Amniotic stem cell (primary cell): ENCODE data around the gene HOPX.
"Not testable (repeated sequence)": the region's sequence is repeated elsewhere in the genome, so short reads cannot be mapped to it uniquely, and the experiment has no call there.

Experiments used
- DNase-seq: peaks from one replicate; lab custom pipeline; 2025; lab: John Stamatoyannopoulos, UW

The HOPX gene, protein sequence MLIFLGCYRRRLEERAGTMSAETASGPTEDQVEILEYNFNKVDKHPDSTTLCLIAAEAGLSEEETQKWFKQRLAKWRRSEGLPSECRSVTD

GRCh38 chr4:56681158-56681852 is at the start of gene HOPX:
HOPX (minus strand) TSS chr4:56681296; CDS start chr4:56657816, 23,480 bp downstream.
- no peak for DNase-seq

DNA sequence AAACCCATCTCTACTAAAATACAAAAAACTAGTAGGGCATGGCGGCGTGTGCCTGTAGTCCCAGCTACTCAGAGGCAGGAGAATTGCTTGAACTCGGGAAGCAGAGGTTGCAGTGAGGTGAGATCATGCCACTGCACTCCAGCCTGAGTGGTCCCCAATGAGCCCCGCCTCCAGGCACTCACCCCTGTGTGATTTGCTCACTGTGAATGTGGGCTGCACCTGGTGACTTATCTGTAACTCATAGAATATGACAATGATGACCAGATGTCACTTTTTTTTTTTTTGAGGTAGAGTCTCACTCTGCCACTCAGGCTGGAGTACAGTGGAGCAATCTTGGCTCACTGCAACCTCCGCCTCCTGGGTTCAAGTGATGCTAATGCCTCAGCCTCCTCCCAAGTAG is 49.0 kb upstream of the HOPX start:
- no peak for DNase-seq

DNA sequence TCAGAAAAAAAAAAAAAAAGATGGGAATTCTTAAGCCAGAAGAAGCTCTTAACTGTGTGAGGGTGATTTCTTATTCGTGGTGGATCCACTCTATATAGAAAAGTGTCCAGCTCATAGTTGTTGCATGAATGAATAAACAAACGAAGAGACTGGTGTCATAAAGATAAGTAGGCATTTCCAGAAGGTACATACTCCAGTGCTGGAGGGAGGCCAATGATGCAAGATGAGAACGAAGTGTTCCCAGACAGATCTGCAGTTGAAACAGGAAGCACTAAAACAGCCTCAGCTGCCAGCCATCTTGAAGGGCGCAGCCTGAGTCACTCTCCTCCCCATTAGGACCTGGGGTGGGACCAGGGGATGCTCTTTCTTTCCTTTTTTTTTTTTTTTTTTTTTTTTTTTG is 47.4 kb upstream of the HOPX start:
- DNase-seq = no peak

GRCh38 chr4:56727150-56727549 is 46.1 kb upstream of the HOPX start:
- no peak for DNase-seq

- not testable (repeated sequence) for DNase-seq
These were observed 45.5 kb upstream of the HOPX start for GRCh38 chr4:56726593-56726992.

- DNase-seq = no peak
These were observed 42.6 kb upstream of the HOPX start for GRCh38 chr4:56723659-56724230.

- no peak for DNase-seq
These were observed 42.1 kb upstream of the HOPX start for GRCh38 chr4:56723201-56723605.

- no peak for DNase-seq
These were observed 27.1 kb upstream of the HOPX start for GRCh38 chr4:56708146-56708545.

DNA sequence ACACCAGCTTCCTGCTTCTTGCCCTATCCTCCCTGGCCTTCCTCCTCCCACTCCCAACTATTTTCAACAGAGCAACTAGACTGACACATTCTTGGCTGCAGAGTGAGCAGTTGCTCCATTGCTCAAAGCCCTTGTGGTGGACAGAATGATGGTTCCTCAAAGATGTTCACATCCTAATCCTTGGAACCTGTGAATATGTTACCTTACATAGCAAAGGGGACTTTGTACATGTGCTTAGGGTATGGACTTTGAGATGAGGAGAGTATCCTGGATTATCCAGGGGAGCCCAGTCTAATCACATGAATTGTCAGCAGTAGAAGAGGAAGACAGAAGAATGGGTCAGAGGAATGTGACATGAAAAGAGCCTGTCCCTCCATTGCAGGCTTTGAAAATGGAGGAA is 24.9 kb upstream of the HOPX start:
- DNase-seq = no peak

DNA sequence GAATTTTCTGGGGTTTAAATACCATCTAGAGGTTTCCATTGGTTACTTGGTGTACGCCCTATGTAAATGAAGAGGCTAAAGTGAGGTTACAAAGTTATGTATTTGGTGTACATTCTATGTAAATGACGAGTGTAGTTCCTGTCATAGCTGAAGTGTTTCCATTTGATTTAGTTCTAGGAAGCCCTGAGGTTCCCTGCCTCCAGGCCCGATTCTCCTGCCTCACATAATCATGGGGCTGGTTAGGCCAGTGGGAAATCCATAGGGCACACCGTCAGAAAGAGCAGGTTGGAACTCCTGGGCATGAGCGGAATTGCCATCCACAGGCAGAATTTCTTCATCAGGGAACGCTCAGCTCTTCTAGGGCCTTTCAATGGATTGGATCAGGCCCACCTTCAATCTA is 24.2 kb upstream of the HOPX start:
- no peak for DNase-seq

DNA sequence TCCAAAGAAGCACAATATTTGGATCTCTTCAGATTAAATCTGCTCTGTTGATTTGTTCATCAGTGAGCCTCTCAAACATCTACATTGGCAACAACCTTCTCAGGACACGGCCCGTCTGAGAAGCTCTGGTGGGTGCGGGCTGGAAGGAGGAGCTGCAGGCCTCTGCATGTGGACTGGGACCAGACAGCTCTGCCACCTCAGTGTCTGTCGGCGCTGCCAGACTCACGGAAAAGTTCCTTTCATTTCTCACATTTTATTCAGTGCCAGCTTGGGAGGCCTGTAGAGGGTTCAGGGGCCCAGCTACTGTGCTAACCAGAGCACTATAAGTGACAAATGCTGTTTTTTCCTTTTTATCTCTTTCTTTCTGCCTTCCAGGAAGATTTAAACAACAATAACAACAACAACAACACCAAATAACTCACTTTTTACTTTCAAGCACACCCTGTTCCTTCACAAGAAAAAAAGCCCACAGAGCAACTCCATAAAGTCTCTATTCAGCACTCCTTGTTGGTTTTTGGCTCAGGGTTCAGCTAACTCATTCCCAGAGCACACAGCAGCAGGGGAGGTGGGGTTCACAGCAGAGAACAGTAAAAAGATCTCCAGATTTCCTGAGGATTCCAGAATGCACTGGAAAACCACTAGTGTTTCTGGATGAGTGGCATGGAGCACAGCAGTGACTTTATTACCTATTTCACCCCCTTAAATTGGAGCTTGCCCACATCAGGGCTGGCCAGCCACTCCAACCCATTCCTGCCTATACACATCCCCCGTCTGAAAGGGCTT is 23.2 kb upstream of the HOPX start:
- DNase-seq = no peak

DNA sequence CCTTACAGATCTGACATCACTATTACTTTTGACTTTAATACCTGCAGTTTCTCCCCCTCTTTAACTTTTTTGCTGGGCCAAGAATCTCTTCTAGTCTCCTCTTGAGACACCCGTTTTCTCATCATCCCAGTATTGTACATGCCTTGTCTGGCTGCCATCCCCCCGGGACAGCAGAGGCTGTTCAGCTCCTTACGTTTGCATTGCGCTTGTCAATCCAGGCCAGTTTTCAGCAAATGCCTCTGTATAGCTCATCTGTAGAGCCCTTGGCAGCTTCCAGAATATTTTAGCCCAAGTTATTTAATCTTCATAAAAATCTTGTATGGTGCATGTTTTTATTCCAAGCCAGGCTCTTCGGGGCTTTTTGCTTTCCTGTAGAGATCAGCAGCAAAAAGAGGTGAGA is 22.3 kb upstream of the HOPX start:
- no peak for DNase-seq

DNA sequence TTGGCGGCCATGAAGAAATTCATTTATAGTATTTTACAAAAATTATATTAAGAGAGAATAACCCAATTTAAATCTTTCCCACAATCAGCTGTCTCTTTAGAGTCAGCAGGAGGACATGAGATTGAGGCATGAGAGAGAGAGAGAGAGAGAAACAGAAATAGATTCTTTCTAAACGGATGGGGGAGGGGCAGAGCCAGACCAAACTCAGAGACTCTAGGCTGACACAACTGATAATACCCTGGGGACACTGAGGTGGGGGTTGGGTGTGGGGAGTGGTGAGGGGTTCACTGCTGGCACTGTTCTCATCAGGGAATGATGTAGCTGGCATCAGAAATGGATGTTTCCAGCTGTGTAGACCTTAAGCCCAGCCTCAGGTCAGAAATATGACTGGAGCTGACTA is 20.5 kb upstream of the HOPX start:
- DNase-seq = no peak

GRCh38 chr4:56701161-56701480 is 20.0 kb upstream of the HOPX start:
- DNase-seq = no peak

GRCh38 chr4:56699537-56700105 is 18.5 kb upstream of the HOPX start:
- no peak for DNase-seq

- DNase-seq = no peak
These were observed 17.2 kb upstream of the HOPX start for GRCh38 chr4:56698329-56698728.

- DNase-seq = no peak
These were observed 15.0 kb upstream of the HOPX start for GRCh38 chr4:56696056-56696455.

GRCh38 chr4:56693476-56693875 is 12.4 kb upstream of the HOPX start:
- not testable (repeated sequence) for DNase-seq

DNA sequence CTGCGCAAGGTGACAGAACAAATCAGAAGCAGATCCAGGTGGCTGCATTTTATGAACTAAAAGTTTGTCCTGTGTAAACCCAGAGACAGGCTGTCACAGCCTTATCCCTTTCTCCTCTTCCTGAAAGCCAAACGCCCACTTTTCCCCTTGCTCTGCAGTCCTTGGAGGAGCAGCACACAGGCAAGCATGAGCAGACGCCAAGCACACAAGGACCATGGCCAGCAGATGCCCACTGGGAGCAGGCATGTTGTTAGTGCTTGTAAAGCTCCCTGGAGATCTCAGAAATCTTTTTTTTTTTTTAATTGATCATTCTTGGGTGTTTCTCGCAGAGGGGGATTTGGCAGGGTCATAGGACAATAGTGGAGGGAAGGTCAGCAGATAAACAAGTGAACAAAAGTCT is 11.5 kb upstream of the HOPX start:
- DNase-seq = no peak

DNA sequence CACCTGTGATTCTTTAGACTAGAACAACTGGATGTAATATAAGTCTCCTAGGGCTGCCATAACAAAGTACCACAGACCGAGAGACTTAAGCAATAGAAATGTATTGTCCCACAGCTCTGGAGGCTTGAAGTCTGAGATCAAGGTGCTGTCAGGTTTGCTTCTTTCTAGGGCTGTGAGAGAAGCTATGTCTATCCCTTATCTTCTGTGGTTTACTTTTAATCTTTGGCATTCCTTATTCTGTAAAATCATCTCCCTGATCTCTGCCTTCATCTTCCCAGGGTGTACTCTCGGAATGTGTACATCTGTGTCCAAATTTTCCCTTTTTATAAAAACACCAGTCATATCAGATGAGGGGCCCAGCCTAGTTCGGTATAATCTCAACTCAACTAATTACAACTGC is 10.3 kb upstream of the HOPX start:
- DNase-seq = no peak

DNA sequence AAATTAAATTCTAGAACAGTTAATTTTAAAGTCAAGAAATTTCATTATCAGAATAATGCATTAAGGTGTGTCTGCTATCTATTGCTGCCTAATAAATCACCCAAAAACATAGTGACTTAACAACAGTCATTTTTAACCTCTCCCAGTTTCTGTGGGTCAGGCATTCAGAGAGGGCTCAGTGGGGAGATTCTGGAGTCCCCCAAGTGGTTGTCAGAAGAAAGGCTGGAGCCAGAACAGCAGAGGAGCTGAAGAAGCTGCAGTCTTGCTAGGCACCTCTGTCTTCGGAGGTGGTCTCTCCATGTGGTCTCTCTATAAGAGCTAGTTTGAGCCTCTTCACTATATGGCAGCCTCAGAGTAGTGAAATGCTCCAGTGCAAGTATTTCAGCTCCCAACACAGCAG is 9.3 kb upstream of the HOPX start:
- no peak for DNase-seq

- DNase-seq = no peak
These were observed 8.3 kb upstream of the HOPX start for GRCh38 chr4:56689201-56689969.
